Measurements from ENCODE around the gene MBNL1. TPM values are rescaled to one million over a fixed set of nuclear protein-coding genes. Genes with fewer than 3 reads are reported as not detected.

MBNL1 gene
- polyA plus RNA-seq, 1 donor (not counting 4 experiments of a cell fraction or from before 2014, with no cell fraction given): 58.3 TPM

- Histone ChIP-seq H3K9me1 (ENCODE audit: control insufficient read depth, extremely low read depth, insufficient read depth, low read length) (no peaks in the 10 kb centered on the region), H4K20me1 (ENCODE audit: control insufficient read depth, extremely low read depth, insufficient read depth, low read length) (no peaks in the 10 kb centered on the region), H2AFZ (ENCODE audit: control insufficient read depth, low read length) (no peak overlapping the region), H3K4me1 (ENCODE audit: control insufficient read depth, extremely low read depth, insufficient read depth, low read length) (peaks cover 14% of the 10 kb centered on the region), H3K9me3 (ENCODE audit: control insufficient read depth, low read depth, low read length) (no peaks in the 10 kb centered on the region), H3K4me2 (ENCODE audit: control insufficient read depth, extremely low read depth, insufficient read depth, low read depth, low read length) (no peak overlapping the region), H3K9ac (ENCODE audit: control insufficient read depth, extremely low read depth, insufficient read depth, low read length) (no peak overlapping the region), H3K27ac (ENCODE audit: control insufficient read depth, insufficient read depth, low read length) (no peak overlapping the region), H3K79me2 (ENCODE audit: control insufficient read depth, insufficient read depth, low read length) (no peaks in the 10 kb centered on the region), H3K36me3 (ENCODE audit: control insufficient read depth in 2 of 2, extremely low read depth in 1 of 2, insufficient read depth in 2 of 2, low read length in 2 of 2) (no peaks in the 10 kb centered on the region), H3K27me3 (ENCODE audit: control insufficient read depth, extremely low read depth, insufficient read depth, low read length) (no peaks in the 10 kb centered on the region), H3K4me3 (ENCODE audit: control insufficient read depth in 2 of 3, extremely low read depth in 1 of 3, insufficient read depth in 2 of 3, low read depth in 1 of 3, low read length in 3 of 3) (no peak overlapping the region)
- DNase-seq (ENCODE audit: low read depth, low spot score) (no peak), FAIRE-seq (no peak)
- TF ChIP-seq EZH2 (IDR thresholded peaks at IDR 0.05; ENCODE audit: low read length): no peak
- TF ChIP-seq, protein P1, sequence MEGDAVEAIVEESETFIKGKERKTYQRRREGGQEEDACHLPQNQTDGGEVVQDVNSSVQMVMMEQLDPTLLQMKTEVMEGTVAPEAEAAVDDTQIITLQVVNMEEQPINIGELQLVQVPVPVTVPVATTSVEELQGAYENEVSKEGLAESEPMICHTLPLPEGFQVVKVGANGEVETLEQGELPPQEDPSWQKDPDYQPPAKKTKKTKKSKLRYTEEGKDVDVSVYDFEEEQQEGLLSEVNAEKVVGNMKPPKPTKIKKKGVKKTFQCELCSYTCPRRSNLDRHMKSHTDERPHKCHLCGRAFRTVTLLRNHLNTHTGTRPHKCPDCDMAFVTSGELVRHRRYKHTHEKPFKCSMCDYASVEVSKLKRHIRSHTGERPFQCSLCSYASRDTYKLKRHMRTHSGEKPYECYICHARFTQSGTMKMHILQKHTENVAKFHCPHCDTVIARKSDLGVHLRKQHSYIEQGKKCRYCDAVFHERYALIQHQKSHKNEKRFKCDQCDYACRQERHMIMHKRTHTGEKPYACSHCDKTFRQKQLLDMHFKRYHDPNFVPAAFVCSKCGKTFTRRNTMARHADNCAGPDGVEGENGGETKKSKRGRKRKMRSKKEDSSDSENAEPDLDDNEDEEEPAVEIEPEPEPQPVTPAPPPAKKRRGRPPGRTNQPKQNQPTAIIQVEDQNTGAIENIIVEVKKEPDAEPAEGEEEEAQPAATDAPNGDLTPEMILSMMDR (optimal IDR thresholded peaks at IDR 0.05 in 1 of 3, IDR thresholded peaks at IDR 0.05 in 1 of 3, conservative IDR thresholded peaks at IDR 0.05 in 1 of 3; ENCODE audit: extremely low read depth in 1 of 3, insufficient read depth in 2 of 3, low read length in 3 of 3): no peak
- dilution Hi-C loops (cut with MboI; ENCODE audit: extremely low pct_ligation_motif_present, low sequenced_read_pairs): no loop called here
Observed at GRCh38 chr3:152256851-152257562, 11.7 kb upstream of the MBNL1 start.

- Histone ChIP-seq H3K9me1 (ENCODE audit: control insufficient read depth, extremely low read depth, insufficient read depth, low read length) (no peaks in the 10 kb centered on the region), H3K4me1 (ENCODE audit: control insufficient read depth, extremely low read depth, insufficient read depth, low read length) (peaks cover 14% of the 10 kb centered on the region), H3K27me3 (ENCODE audit: control insufficient read depth, extremely low read depth, insufficient read depth, low read length) (no peaks in the 10 kb centered on the region), H3K9me3 (ENCODE audit: control insufficient read depth, low read depth, low read length) (no peaks in the 10 kb centered on the region), H3K27ac (ENCODE audit: control insufficient read depth, insufficient read depth, low read length) (peak overlapping the region; percentile 57), H3K9ac (ENCODE audit: control insufficient read depth, extremely low read depth, insufficient read depth, low read length) (no peak overlapping the region), H3K36me3 (ENCODE audit: control insufficient read depth in 2 of 2, extremely low read depth in 1 of 2, insufficient read depth in 2 of 2, low read length in 2 of 2) (no peaks in the 10 kb centered on the region), H4K20me1 (ENCODE audit: control insufficient read depth, extremely low read depth, insufficient read depth, low read length) (no peaks in the 10 kb centered on the region), H3K4me2 (ENCODE audit: control insufficient read depth, extremely low read depth, insufficient read depth, low read depth, low read length) (no peak overlapping the region), H3K4me3 (ENCODE audit: control insufficient read depth in 2 of 3, extremely low read depth in 1 of 3, insufficient read depth in 2 of 3, low read depth in 1 of 3, low read length in 3 of 3) (no peak overlapping the region), H2AFZ (ENCODE audit: control insufficient read depth, low read length) (no peak overlapping the region), H3K79me2 (ENCODE audit: control insufficient read depth, insufficient read depth, low read length) (no peaks in the 10 kb centered on the region)
- dilution Hi-C loops (cut with MboI; ENCODE audit: extremely low pct_ligation_motif_present, low sequenced_read_pairs): no loop called here
- DNase-seq (ENCODE audit: low read depth, low spot score) (no peak), FAIRE-seq (no peak)
- TF ChIP-seq, protein P1 (optimal IDR thresholded peaks at IDR 0.05 in 1 of 3, IDR thresholded peaks at IDR 0.05 in 1 of 3, conservative IDR thresholded peaks at IDR 0.05 in 1 of 3; ENCODE audit: extremely low read depth in 1 of 3, insufficient read depth in 2 of 3, low read length in 3 of 3): no peak
- no peak for TF ChIP-seq EZH2 (IDR thresholded peaks at IDR 0.05; ENCODE audit: low read length)
Observed at GRCh38 chr3:152257563-152258035, 11.1 kb upstream of the MBNL1 start.
